ENCODE measurements around the gene UGDH. TPM values are rescaled to one million over a fixed set of nuclear protein-coding genes. Genes with fewer than 3 reads are reported as not detected.
"Not testable (repeated sequence)": the region's sequence is repeated elsewhere in the genome, so short reads cannot be mapped to it uniquely, and the experiment has no call there.

UGDH gene
- total RNA-seq, 1 donor from 2014 or later: 47.7 TPM

- Histone ChIP-seq H3K27ac (no peak overlapping the region), H3K4me3 (no peak overlapping the region), H3K9me3 (no peaks in the 10 kb centered on the region), H3K4me1 (peaks cover 10% of the 10 kb centered on the region), H3K27me3 (ENCODE audit: low read depth) (no peaks in the 10 kb centered on the region), H3K36me3 (peaks cover 45% of the 10 kb centered on the region)
- no peak for DNase-seq
- TF ChIP-seq, protein P1, sequence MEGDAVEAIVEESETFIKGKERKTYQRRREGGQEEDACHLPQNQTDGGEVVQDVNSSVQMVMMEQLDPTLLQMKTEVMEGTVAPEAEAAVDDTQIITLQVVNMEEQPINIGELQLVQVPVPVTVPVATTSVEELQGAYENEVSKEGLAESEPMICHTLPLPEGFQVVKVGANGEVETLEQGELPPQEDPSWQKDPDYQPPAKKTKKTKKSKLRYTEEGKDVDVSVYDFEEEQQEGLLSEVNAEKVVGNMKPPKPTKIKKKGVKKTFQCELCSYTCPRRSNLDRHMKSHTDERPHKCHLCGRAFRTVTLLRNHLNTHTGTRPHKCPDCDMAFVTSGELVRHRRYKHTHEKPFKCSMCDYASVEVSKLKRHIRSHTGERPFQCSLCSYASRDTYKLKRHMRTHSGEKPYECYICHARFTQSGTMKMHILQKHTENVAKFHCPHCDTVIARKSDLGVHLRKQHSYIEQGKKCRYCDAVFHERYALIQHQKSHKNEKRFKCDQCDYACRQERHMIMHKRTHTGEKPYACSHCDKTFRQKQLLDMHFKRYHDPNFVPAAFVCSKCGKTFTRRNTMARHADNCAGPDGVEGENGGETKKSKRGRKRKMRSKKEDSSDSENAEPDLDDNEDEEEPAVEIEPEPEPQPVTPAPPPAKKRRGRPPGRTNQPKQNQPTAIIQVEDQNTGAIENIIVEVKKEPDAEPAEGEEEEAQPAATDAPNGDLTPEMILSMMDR (IDR thresholded peaks at IDR 0.05): no peak
- no peak for ATAC-seq
- intact Hi-C loops (cut with DNase I): no loop called here
Measured at GRCh38 chr4:39555472-39555871, 28.2 kb upstream of the UGDH start.

- Histone ChIP-seq H3K4me1 (no peaks in the 10 kb centered on the region), H3K27ac (no peak overlapping the region), H3K27me3 (ENCODE audit: low read depth) (no peaks in the 10 kb centered on the region), H3K9me3 (no peaks in the 10 kb centered on the region), H3K4me3 (no peak overlapping the region), H3K36me3 (peaks cover 32% of the 10 kb centered on the region)
- intact Hi-C loops (cut with DNase I): no loop called here
- ATAC-seq: no peak
- no peak for DNase-seq
- TF ChIP-seq, protein P1 (IDR thresholded peaks at IDR 0.05): no peak
Measured at GRCh38 chr4:39548425-39549067, 21.3 kb upstream of the UGDH start.

GRCh38 chr4:39544580-39545315 lies 17.5 kb upstream of the UGDH start:
- ATAC-seq (no peak), DNase-seq (no peak)
- Histone ChIP-seq H3K4me1 (no peaks in the 10 kb centered on the region), H3K4me3 (no peak overlapping the region), H3K9me3 (no peaks in the 10 kb centered on the region), H3K27ac (no peak overlapping the region), H3K27me3 (ENCODE audit: low read depth) (no peaks in the 10 kb centered on the region), H3K36me3 (peaks cover 4% of the 10 kb centered on the region)
- intact Hi-C loops (cut with DNase I): no loop called here
- TF ChIP-seq, protein P1 (IDR thresholded peaks at IDR 0.05): no peak

- H3K4me1 ChIP-seq; H3K27me3 ChIP-seq (ENCODE audit: low read depth); DNase-seq; H3K36me3 ChIP-seq; H3K9me3 ChIP-seq; H3K4me3 ChIP-seq; ATAC-seq; H3K27ac ChIP-seq; intact Hi-C loops (cut with DNase I): not testable (repeated sequence)
Measured at GRCh38 chr4:39544080-39544479, 16.8 kb upstream of the UGDH start.

DNA sequence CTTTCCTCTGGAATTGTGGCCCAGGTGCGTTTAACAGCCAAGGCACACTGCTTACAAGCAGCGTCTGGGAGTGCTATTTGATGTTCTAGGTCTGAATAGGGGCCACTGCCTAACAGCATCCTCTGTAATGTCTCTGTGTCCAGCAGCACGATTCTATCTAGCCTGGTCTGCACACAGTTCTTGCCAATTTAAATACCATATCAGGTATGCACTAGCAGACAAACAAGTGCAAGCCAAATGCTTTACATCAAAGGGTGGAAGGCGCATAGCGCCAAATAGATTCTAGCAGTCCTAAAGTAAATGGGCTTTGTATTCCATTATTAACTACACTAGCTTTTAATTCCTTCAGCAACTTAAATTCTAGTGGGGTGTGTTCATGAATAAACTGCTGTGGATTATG lies 15.8 kb upstream of the UGDH start:
- intact Hi-C loops (cut with DNase I): no loop called here
- DNase-seq (no peak), ATAC-seq (no peak)
- Histone ChIP-seq H3K27me3 (ENCODE audit: low read depth) (no peaks in the 10 kb centered on the region), H3K9me3 (no peaks in the 10 kb centered on the region), H3K36me3 (no peaks in the 10 kb centered on the region), H3K4me1 (no peaks in the 10 kb centered on the region), H3K27ac (no peak overlapping the region), H3K4me3 (no peak overlapping the region)
- TF ChIP-seq, protein P1 (IDR thresholded peaks at IDR 0.05): no peak

DNA sequence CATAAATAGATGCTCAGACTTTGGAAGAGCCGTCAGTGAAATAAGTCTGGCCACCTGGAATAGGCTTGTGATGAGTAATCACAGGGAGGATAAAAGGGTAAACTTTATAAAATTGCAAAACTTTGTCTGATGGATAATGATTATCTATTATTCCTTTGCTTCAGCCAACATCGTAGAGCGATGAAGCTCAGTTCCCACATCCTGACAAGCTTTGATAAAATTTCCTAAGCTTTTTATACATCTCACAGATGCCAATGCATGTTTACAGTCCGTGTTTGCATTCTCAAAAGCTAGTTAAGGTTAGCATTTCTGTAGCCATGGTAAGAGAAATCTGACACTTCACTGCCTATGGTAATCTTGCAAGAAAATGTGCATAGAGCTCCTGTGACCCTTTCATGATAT lies 15.4 kb upstream of the UGDH start:
- intact Hi-C loops (cut with DNase I): no loop called here
- no peak overlapping the region for H3K27ac ChIP-seq
- no peaks in the 10 kb centered on the region for H3K36me3 ChIP-seq
- DNase-seq (no peak), ATAC-seq (no peak)
- H3K9me3 ChIP-seq: no peaks in the 10 kb centered on the region
- TF ChIP-seq, protein P1 (IDR thresholded peaks at IDR 0.05): no peak
- no peaks in the 10 kb centered on the region for H3K4me1 ChIP-seq
- H3K4me3 ChIP-seq: no peak overlapping the region
- H3K27me3 ChIP-seq (ENCODE audit: low read depth): no peaks in the 10 kb centered on the region
